ENCODE data around the gene CH25H.

- TF ChIP-seq CTCF (IDR thresholded peaks at IDR 0.05 in 8 of 11, conservative IDR thresholded peaks at IDR 0.05 in 3 of 11) (no peak), POLR2A (IDR thresholded peaks at IDR 0.05) (no peak), POLR2AphosphoS5 (IDR thresholded peaks at IDR 0.05) (no peak)
These were observed 3.9 kb downstream of the CH25H start for GRCh38 chr10:89203237-89203636.
